Colonic mucosa (tissue), 4 donors: ENCODE data around the gene PATL2. TPM values are rescaled to one million over a fixed set of nuclear protein-coding genes. Genes with fewer than 3 reads are reported as not detected.
A peak's percentile ranks its signal among the peaks of the same experiment; 100 is the strongest.

Source experiments
- DNase-seq: peaks from one replicate; pipeline ENCODE4 v3.0.0-alpha.2; 2020
- H3K27ac ChIP-seq: fragments of 200-600 bp; one replicate; pipeline ENCODE4 v1.8.0; 2021
- H3K27me3 ChIP-seq: fragments of 200-600 bp; one replicate; pipeline ENCODE4 v1.8.0; 2021
- H3K36me3 ChIP-seq: fragments of 200-600 bp; one replicate; pipeline ENCODE4 v1.8.0; 2021
- H3K4me1 ChIP-seq: fragments of 200-600 bp; one replicate; pipeline ENCODE4 v1.8.0; 2021; ENCODE audit warnings: mild to moderate bottlenecking
- H3K4me3 ChIP-seq: fragments of 200-600 bp; one replicate; pipeline ENCODE4 v1.8.0; 2021
- H3K9ac ChIP-seq, 2 donors: one replicate each; pipeline ENCODE4 v1.7.0; 2013; ENCODE audit warnings: control low read depth in 2 of 2, low read depth in 2 of 2, low read length in 2 of 2
- H3K9me3 ChIP-seq: fragments of 200-600 bp; one replicate; pipeline ENCODE4 v1.8.0; 2021
- CTCF ChIP-seq: fragments of 200-600 bp; IDR thresholded peaks from one replicate; pipeline ENCODE4 v1.8.0; 2022; ENCODE audit warnings: antibody characterized with exemption, mild to moderate bottlenecking
- intact Hi-C: fragments of 100-400 bp; cut with DNase I; formaldehyde crosslinking; loops from one replicate; pipeline ENCODE4 v1.14.1; 2022
- total RNA-seq, 2 donors: library from RNA; stranded (reverse); fragmentation: NEBNext Ultra II Directional in 1 of 2; extraction: Animal tissue kit (Norgen Biotek cat#: 25700) in 1 of 2; gene quantifications; one replicate each; pipeline ENCODE4 v1.2.1, GENCODE V29; 2021
- donor health status: healthy.
- donor health status: DM: no; HTN: no; CAD: no.
- donor health status: DM: no; HTN: no; CAD: no.

Gene PATL2
- total RNA-seq, 2 donors from 2014 or later = 1.2 to 2.6 TPM

GRCh38 chr15:44713006-44713966, 2.2 kb upstream of the PATL2 start:
- Histone ChIP-seq H3K9me3 (no peaks in the 10 kb centered on the region), H3K4me3 (peak overlapping the region; percentile 74), H3K4me1 (peaks cover 11% of the 10 kb centered on the region), H3K9ac (peak overlapping the region; percentile 59 to 100), H3K36me3 (peaks cover 30% of the 10 kb centered on the region), H3K27me3 (no peaks in the 10 kb centered on the region), H3K27ac (peak overlapping the region; percentile 99)
- no peak for TF ChIP-seq CTCF
- no peak for DNase-seq
- intact Hi-C loops = loop anchor here (10.0 kb wide), 1 partner anchor 918 kb away; the partner anchor contains the start of gene SERF2

GRCh38 chr15:44712346-44713005, 1.4 kb upstream of the PATL2 start:
- intact Hi-C loops = loop anchor here (1.0 to 10.0 kb wide), 2 partner anchors 16 to 918 kb away; partner anchors contain the start of gene SERF2
- peaks cover 11% of the 10 kb centered on the region for H3K4me1 ChIP-seq

GRCh38 chr15:44711743-44712345, 721 bp upstream of the PATL2 start:
- Histone ChIP-seq H3K36me3 (peaks cover 18% of the 10 kb centered on the region), H3K27ac (peak overlapping the region; percentile 99), H3K4me3 (peak overlapping the region; percentile 74), H3K9ac (peak overlapping the region; percentile 100), H3K27me3 (no peaks in the 10 kb centered on the region), H3K4me1 (peaks cover 11% of the 10 kb centered on the region), H3K9me3 (no peaks in the 10 kb centered on the region)
- TF ChIP-seq CTCF = no peak
- intact Hi-C loops = loop anchor here (1.0 to 10.0 kb wide), 2 partner anchors 16 to 917 kb away; partner anchors contain the start of gene SERF2
- DNase-seq = no peak

More at GRCh38 chr15:44712346-44713005, 1.4 kb upstream of the PATL2 start:
- H3K27ac ChIP-seq = peak overlapping the region; percentile 99
- no peaks in the 10 kb centered on the region for H3K9me3 ChIP-seq
- peak; percentile 92 for DNase-seq
- H3K27me3 ChIP-seq = no peaks in the 10 kb centered on the region
- TF ChIP-seq CTCF = no peak
- peaks cover 23% of the 10 kb centered on the region for H3K36me3 ChIP-seq
- H3K4me3 ChIP-seq = peak overlapping the region; percentile 74
- H3K9ac ChIP-seq = peak overlapping the region; percentile 100

- H3K9me3 ChIP-seq = no peaks in the 10 kb centered on the region
- peak overlapping the region; percentile 96 to 100 for H3K9ac ChIP-seq
- H3K27me3 ChIP-seq = no peaks in the 10 kb centered on the region
These were observed 657 bp downstream of the PATL2 start for GRCh38 chr15:44710236-44711095.

More at GRCh38 chr15:44710236-44711095, 657 bp downstream of the PATL2 start:
- no peak for TF ChIP-seq CTCF
- intact Hi-C loops = loop anchor here (10.0 kb wide), 1 partner anchor 916 kb away; the partner anchor contains the start of gene SERF2
- Histone ChIP-seq H3K4me1 (peaks cover 2% of the 10 kb centered on the region), H3K36me3 (peaks cover 4% of the 10 kb centered on the region), H3K4me3 (peak overlapping the region; percentile 74), H3K27ac (peak overlapping the region; percentile 99)
- DNase-seq = peak; percentile 59
